KOPT-K1 (cell line): ENCODE results near the gene CXCL17.
"Not testable (repeated sequence)": the region's sequence is repeated elsewhere in the genome, so short reads cannot be mapped to it uniquely, and the experiment has no call there.

Experiments used
- H3K27ac ChIP-seq: fragments of 200-600 bp; sonication (generic); 2 replicates; pipeline ENCODE4 v1.5.1; 2016; ENCODE audit warnings: antibody characterized with exemption, mild to moderate bottlenecking, low read depth, low read length; ENCODE audit not compliant: poor library complexity, severe bottlenecking
- H3K36me3 ChIP-seq: fragments of 200-600 bp; sonication (generic); 2 replicates; pipeline ENCODE4 v1.5.1; 2017; ENCODE audit warnings: antibody characterized with exemption, mild to moderate bottlenecking, low read length, moderate library complexity; ENCODE audit not compliant: insufficient read depth
- H3K9me3 ChIP-seq: fragments of 200-600 bp; sonication (generic); 2 replicates; pipeline ENCODE4 v1.5.1; 2017; ENCODE audit warnings: antibody characterized with exemption, low read length, mild to moderate bottlenecking; ENCODE audit not compliant: insufficient read depth, poor library complexity, severe bottlenecking

Gene CXCL17

GRCh38 chr19:42442833-42443232 lies at the start of gene CXCL17:
Gene CXCL17 (minus strand): TSS chr19:42442946. CDS start chr19:42442832, 114 bp downstream.
- Histone ChIP-seq H3K27ac (no peak within 1 kb of the TSS), H3K36me3 (no peaks in the 10 kb centered on the region), H3K9me3 (no peaks in the 10 kb centered on the region)

- Histone ChIP-seq H3K36me3 (no peaks in the 10 kb centered on the region), H3K9me3 (no peaks in the 10 kb centered on the region), H3K27ac (no peak overlapping the region)
These were observed 46.2 kb upstream of the CXCL17 start for GRCh38 chr19:42488783-42489521.

- Histone ChIP-seq H3K36me3 (no peaks in the 10 kb centered on the region), H3K9me3 (no peaks in the 10 kb centered on the region), H3K27ac (no peak overlapping the region)
These were observed 45.0 kb upstream of the CXCL17 start for GRCh38 chr19:42487798-42488178.

- Histone ChIP-seq H3K27ac (no peak overlapping the region), H3K9me3 (no peaks in the 10 kb centered on the region), H3K36me3 (no peaks in the 10 kb centered on the region)
These were observed 44.5 kb upstream of the CXCL17 start for GRCh38 chr19:42487032-42487797.

GRCh38 chr19:42485036-42485435 lies 42.3 kb upstream of the CXCL17 start:
- H3K9me3 ChIP-seq, H3K36me3 ChIP-seq, H3K27ac ChIP-seq: not testable (repeated sequence)

- Histone ChIP-seq H3K27ac (no peak overlapping the region), H3K36me3 (no peaks in the 10 kb centered on the region), H3K9me3 (no peaks in the 10 kb centered on the region)
These were observed 37.8 kb upstream of the CXCL17 start for GRCh38 chr19:42480335-42481095.

- no peak overlapping the region for H3K27ac ChIP-seq
- no peaks in the 10 kb centered on the region for H3K9me3 ChIP-seq
- H3K36me3 ChIP-seq, result no peaks in the 10 kb centered on the region
These were observed 37.0 kb upstream of the CXCL17 start for GRCh38 chr19:42479736-42480135.

GRCh38 chr19:42478765-42479311 lies 36.1 kb upstream of the CXCL17 start:
- Histone ChIP-seq H3K9me3 (no peaks in the 10 kb centered on the region), H3K27ac (no peak overlapping the region), H3K36me3 (no peaks in the 10 kb centered on the region)

- Histone ChIP-seq H3K9me3 (no peaks in the 10 kb centered on the region), H3K27ac (no peak overlapping the region), H3K36me3 (no peaks in the 10 kb centered on the region)
These were observed 35.2 kb upstream of the CXCL17 start for GRCh38 chr19:42477933-42478332.

GRCh38 chr19:42477117-42477516 lies 34.4 kb upstream of the CXCL17 start:
- H3K36me3 ChIP-seq, result no peaks in the 10 kb centered on the region
- no peaks in the 10 kb centered on the region for H3K9me3 ChIP-seq
- H3K27ac ChIP-seq, result no peak overlapping the region

- Histone ChIP-seq H3K36me3 (no peaks in the 10 kb centered on the region), H3K9me3 (no peaks in the 10 kb centered on the region), H3K27ac (no peak overlapping the region)
These were observed 32.6 kb upstream of the CXCL17 start for GRCh38 chr19:42475366-42475765.

GRCh38 chr19:42474743-42475142 lies 32.0 kb upstream of the CXCL17 start:
- H3K9me3 ChIP-seq, result no peaks in the 10 kb centered on the region
- no peak overlapping the region for H3K27ac ChIP-seq
- H3K36me3 ChIP-seq, result no peaks in the 10 kb centered on the region

- H3K36me3 ChIP-seq, result no peaks in the 10 kb centered on the region
- H3K27ac ChIP-seq, result no peak overlapping the region
- H3K9me3 ChIP-seq, result no peaks in the 10 kb centered on the region
These were observed 30.9 kb upstream of the CXCL17 start for GRCh38 chr19:42473686-42474085.

- Histone ChIP-seq H3K27ac (no peak overlapping the region), H3K9me3 (no peaks in the 10 kb centered on the region), H3K36me3 (no peaks in the 10 kb centered on the region)
These were observed 29.8 kb upstream of the CXCL17 start for GRCh38 chr19:42472402-42473147.
